Liver (tissue), 3 donors: ENCODE results near the gene RHEX.

Experiments
- EGR1 ChIP-seq, 2 donors: IDR thresholded peaks; 2 replicates each; pipeline ENCODE4 v1.6.1; 2016 to 2018; ENCODE audit warnings: antibody characterized with exemption in 2 of 2, low read depth in 2 of 2
- FOXA1 ChIP-seq: IDR thresholded peaks from 2 replicates; pipeline ENCODE4 v1.6.1; 2016; ENCODE audit warnings: antibody characterized with exemption
- HNF4A ChIP-seq, 2 donors: conservative IDR thresholded peaks; 2 replicates each; pipeline ENCODE4 v1.6.1; 2016; ENCODE audit warnings: antibody characterized with exemption in 2 of 2, mild to moderate bottlenecking in 2 of 2
- RAD21 ChIP-seq, 2 donors: IDR thresholded peaks; 2 replicates each; pipeline ENCODE4 v1.6.1; 2016; ENCODE audit warnings: antibody characterized with exemption in 2 of 2, mild to moderate bottlenecking in 2 of 2
- RXRA ChIP-seq, 2 donors: IDR thresholded peaks; 2 replicates each; pipeline ENCODE4 v1.6.1; 2017 to 2018; ENCODE audit warnings: antibody characterized with exemption in 2 of 2, mild to moderate bottlenecking in 1 of 2
- TF ChIP-seq, protein P1 (sequence below): IDR thresholded peaks from 2 replicates; pipeline ENCODE4 v1.6.1; 2016; ENCODE audit warnings: antibody characterized with exemption, mild to moderate bottlenecking
- TF ChIP-seq, protein P2 (sequence below): fragments of 150-350 bp; IDR thresholded peaks from 2 replicates; pipeline ENCODE4 v1.5.1; 2017; ENCODE audit warnings: improper control_type of control experiment, low read depth, low read length; ENCODE audit not compliant: missing input control
- TF ChIP-seq, protein P3 (sequence below): IDR thresholded peaks from 2 replicates; pipeline ENCODE4 v1.6.1; 2016; ENCODE audit warnings: antibody characterized with exemption
- donor health status: healthy.
- donor health status: healthy.

DNA sequence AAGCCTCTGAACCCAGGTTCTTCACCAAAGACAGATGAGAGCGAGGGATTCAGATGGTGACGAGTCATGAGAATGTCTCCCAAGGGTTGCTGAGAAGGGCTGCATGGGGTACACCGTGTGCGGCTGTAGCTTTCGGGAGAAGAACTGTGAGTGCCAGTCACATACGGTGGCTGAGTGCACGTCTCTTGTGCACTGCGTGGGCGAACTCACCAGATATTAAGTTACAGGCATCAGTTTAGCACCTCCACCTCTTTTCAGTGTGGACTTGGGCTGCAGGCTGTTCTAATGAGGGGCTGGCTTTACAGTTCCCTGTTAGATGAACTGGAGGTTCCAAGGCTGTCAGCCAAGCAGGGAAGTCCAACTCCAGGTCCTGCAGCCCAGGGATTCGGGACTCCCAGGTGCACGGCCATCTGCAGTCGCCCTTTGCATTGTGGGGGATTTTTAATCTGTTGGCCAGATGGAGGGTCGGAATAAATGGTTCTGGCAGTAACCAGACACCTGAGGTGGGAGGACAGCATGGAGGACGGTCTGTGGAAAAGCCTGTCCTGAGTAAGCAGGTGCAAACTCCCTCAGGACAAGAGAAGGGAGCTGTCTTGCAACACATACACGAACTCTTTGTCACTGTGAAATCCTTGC is 90.7 kb downstream of the RHEX start:
- TF ChIP-seq, protein P1, sequence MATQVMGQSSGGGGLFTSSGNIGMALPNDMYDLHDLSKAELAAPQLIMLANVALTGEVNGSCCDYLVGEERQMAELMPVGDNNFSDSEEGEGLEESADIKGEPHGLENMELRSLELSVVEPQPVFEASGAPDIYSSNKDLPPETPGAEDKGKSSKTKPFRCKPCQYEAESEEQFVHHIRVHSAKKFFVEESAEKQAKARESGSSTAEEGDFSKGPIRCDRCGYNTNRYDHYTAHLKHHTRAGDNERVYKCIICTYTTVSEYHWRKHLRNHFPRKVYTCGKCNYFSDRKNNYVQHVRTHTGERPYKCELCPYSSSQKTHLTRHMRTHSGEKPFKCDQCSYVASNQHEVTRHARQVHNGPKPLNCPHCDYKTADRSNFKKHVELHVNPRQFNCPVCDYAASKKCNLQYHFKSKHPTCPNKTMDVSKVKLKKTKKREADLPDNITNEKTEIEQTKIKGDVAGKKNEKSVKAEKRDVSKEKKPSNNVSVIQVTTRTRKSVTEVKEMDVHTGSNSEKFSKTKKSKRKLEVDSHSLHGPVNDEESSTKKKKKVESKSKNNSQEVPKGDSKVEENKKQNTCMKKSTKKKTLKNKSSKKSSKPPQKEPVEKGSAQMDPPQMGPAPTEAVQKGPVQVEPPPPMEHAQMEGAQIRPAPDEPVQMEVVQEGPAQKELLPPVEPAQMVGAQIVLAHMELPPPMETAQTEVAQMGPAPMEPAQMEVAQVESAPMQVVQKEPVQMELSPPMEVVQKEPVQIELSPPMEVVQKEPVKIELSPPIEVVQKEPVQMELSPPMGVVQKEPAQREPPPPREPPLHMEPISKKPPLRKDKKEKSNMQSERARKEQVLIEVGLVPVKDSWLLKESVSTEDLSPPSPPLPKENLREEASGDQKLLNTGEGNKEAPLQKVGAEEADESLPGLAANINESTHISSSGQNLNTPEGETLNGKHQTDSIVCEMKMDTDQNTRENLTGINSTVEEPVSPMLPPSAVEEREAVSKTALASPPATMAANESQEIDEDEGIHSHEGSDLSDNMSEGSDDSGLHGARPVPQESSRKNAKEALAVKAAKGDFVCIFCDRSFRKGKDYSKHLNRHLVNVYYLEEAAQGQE, result no peak
- TF ChIP-seq, protein P2, sequence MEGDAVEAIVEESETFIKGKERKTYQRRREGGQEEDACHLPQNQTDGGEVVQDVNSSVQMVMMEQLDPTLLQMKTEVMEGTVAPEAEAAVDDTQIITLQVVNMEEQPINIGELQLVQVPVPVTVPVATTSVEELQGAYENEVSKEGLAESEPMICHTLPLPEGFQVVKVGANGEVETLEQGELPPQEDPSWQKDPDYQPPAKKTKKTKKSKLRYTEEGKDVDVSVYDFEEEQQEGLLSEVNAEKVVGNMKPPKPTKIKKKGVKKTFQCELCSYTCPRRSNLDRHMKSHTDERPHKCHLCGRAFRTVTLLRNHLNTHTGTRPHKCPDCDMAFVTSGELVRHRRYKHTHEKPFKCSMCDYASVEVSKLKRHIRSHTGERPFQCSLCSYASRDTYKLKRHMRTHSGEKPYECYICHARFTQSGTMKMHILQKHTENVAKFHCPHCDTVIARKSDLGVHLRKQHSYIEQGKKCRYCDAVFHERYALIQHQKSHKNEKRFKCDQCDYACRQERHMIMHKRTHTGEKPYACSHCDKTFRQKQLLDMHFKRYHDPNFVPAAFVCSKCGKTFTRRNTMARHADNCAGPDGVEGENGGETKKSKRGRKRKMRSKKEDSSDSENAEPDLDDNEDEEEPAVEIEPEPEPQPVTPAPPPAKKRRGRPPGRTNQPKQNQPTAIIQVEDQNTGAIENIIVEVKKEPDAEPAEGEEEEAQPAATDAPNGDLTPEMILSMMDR, result no peak
- no peak for TF ChIP-seq FOXA1
- TF ChIP-seq RAD21 (IDR thresholded peaks at IDR 0.05), result no peak
- no peak for TF ChIP-seq EGR1 (IDR thresholded peaks at IDR 0.05; ENCODE audit: low read depth in 2 of 2)
- TF ChIP-seq, protein P3, sequence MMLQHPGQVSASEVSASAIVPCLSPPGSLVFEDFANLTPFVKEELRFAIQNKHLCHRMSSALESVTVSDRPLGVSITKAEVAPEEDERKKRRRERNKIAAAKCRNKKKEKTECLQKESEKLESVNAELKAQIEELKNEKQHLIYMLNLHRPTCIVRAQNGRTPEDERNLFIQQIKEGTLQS, result no peak
- no peak for TF ChIP-seq RXRA (IDR thresholded peaks at IDR 0.05)
- TF ChIP-seq HNF4A (conservative IDR thresholded peaks at IDR 0.05), result no peak
